ENCODE measurements around the gene BPIFA3. TPM values are rescaled to one million over a fixed set of nuclear protein-coding genes. Genes with fewer than 3 reads are reported as not detected.
"Not testable (repeated sequence)": the region's sequence is repeated elsewhere in the genome, so short reads cannot be mapped to it uniquely, and the experiment has no call there.

The BPIFA3 gene
- total RNA-seq, 4 donors from 2014 or later = not detected

GRCh38 chr20:33181482-33182093 is 35.6 kb upstream of the BPIFA3 start:
- in situ Hi-C loops (cut with MboI; ENCODE audit: low sequenced_read_pairs in 4 of 4) = no loop called here
- Histone ChIP-seq H3K27ac (no peak overlapping the region), H3K4me3 (no peak overlapping the region), H3K4me1 (no peaks in the 10 kb centered on the region), H3K27me3 (no peaks in the 10 kb centered on the region), H3K9me3 (peaks cover 0 to 6% (median 0%) of the 10 kb centered on the region in 3 donors), H3K36me3 (no peaks in the 10 kb centered on the region)
- no peak for ATAC-seq
- TF ChIP-seq POLR2A (IDR thresholded peaks at IDR 0.05) (no peak), CTCF (IDR thresholded peaks at IDR 0.05 in 4 of 5, conservative IDR thresholded peaks at IDR 0.05 in 1 of 5) (no peak)
- intact Hi-C loops (cut with DNase I; ENCODE audit: low total_unique reads) = no loop called here
- no peak for DNase-seq

GRCh38 chr20:33183312-33183711 is 33.8 kb upstream of the BPIFA3 start:
- Histone ChIP-seq H3K4me1 (no peaks in the 10 kb centered on the region), H3K36me3 (no peaks in the 10 kb centered on the region), H3K27me3 (no peaks in the 10 kb centered on the region), H3K27ac (no peak overlapping the region), H3K9me3 (peaks cover 0 to 6% (median 0%) of the 10 kb centered on the region in 3 donors), H3K4me3 (no peak overlapping the region)
- TF ChIP-seq CTCF (IDR thresholded peaks at IDR 0.05 in 4 of 5, conservative IDR thresholded peaks at IDR 0.05 in 1 of 5) (no peak), POLR2A (IDR thresholded peaks at IDR 0.05) (no peak)
- intact Hi-C loops (cut with DNase I; ENCODE audit: low total_unique reads) = no loop called here
- in situ Hi-C loops (cut with MboI; ENCODE audit: low sequenced_read_pairs in 4 of 4) = no loop called here
- ATAC-seq (no peak), DNase-seq (no peak)

GRCh38 chr20:33185031-33185590 is 32.0 kb upstream of the BPIFA3 start:
- in situ Hi-C loops (cut with MboI; ENCODE audit: low sequenced_read_pairs in 4 of 4); intact Hi-C loops (cut with DNase I; ENCODE audit: low total_unique reads); ATAC-seq; H3K27me3 ChIP-seq; DNase-seq; H3K27ac ChIP-seq; H3K4me3 ChIP-seq; H3K4me1 ChIP-seq; H3K9me3 ChIP-seq; H3K36me3 ChIP-seq: not testable (repeated sequence)

GRCh38 chr20:33187491-33187890 is 29.7 kb upstream of the BPIFA3 start:
- H3K27ac ChIP-seq = no peak overlapping the region
- DNase-seq (no peak), ATAC-seq (no peak)
- intact Hi-C loops (cut with DNase I; ENCODE audit: low total_unique reads) = no loop called here
- H3K4me1 ChIP-seq = no peaks in the 10 kb centered on the region
- H3K9me3 ChIP-seq = peaks cover 0 to 6% (median 0%) of the 10 kb centered on the region in 3 donors
- H3K4me3 ChIP-seq = no peak overlapping the region
- in situ Hi-C loops (cut with MboI; ENCODE audit: low sequenced_read_pairs in 4 of 4) = no loop called here
- TF ChIP-seq CTCF (IDR thresholded peaks at IDR 0.05 in 4 of 5, conservative IDR thresholded peaks at IDR 0.05 in 1 of 5) (no peak), POLR2A (IDR thresholded peaks at IDR 0.05) (no peak)
- H3K36me3 ChIP-seq = no peaks in the 10 kb centered on the region
- H3K27me3 ChIP-seq = peaks cover 0 to 2% (median 0%) of the 10 kb centered on the region in 3 donors

GRCh38 chr20:33188421-33188820 is 28.7 kb upstream of the BPIFA3 start:
- DNase-seq = no peak
- no peaks in the 10 kb centered on the region for H3K4me1 ChIP-seq
- no peak for TF ChIP-seq CTCF (IDR thresholded peaks at IDR 0.05 in 4 of 5, conservative IDR thresholded peaks at IDR 0.05 in 1 of 5)
- TF ChIP-seq POLR2A (IDR thresholded peaks at IDR 0.05) = no peak
- intact Hi-C loops (cut with DNase I; ENCODE audit: low total_unique reads) = no loop called here
- no peak for ATAC-seq
- in situ Hi-C loops (cut with MboI; ENCODE audit: low sequenced_read_pairs in 4 of 4) = no loop called here
- peaks cover 0 to 2% (median 0%) of the 10 kb centered on the region in 3 donors for H3K27me3 ChIP-seq
- no peak overlapping the region for H3K4me3 ChIP-seq
- H3K9me3 ChIP-seq = peaks cover 0 to 4% (median 0%) of the 10 kb centered on the region in 3 donors
- no peaks in the 10 kb centered on the region for H3K36me3 ChIP-seq
- H3K27ac ChIP-seq = no peak overlapping the region
